CD4-positive, alpha-beta T cell treated with Interleukin-15 for 4 hours (primary cell): ENCODE measurements around the gene SQOR.
"Not testable (repeated sequence)": the region's sequence is repeated elsewhere in the genome, so short reads cannot be mapped to it uniquely, and the experiment has no call there.

Source experiments
- DNase-seq: peaks from one replicate; pipeline ENCODE4 v3.0.0-alpha.2; 2020; ENCODE audit warnings: low spot score

SQOR gene

GRCh38 chr15:45631776-45632175 lies 3.1 kb upstream of the SQOR start:
- DNase-seq: no peak

- DNase-seq: peak; percentile 69
Measured at GRCh38 chr15:45635191-45635638, 386 bp downstream of the SQOR start.

GRCh38 chr15:45635763-45636292 lies 999 bp downstream of the SQOR start:
- no peak for DNase-seq

GRCh38 chr15:45637141-45637540 lies 2.3 kb downstream of the SQOR start:
- DNase-seq: no peak

- DNase-seq: peak; percentile 73
Measured at GRCh38 chr15:45637552-45638033, 2.8 kb downstream of the SQOR start.

GRCh38 chr15:45640616-45641015 lies 5.8 kb downstream of the SQOR start:
- DNase-seq: no peak

- no peak for DNase-seq
Measured at GRCh38 chr15:45641374-45641781, 6.5 kb downstream of the SQOR start.

GRCh38 chr15:45641999-45642932 lies 7.4 kb downstream of the SQOR start:
- DNase-seq: no peak

GRCh38 chr15:45644437-45644836 lies 9.6 kb downstream of the SQOR start:
- no peak for DNase-seq

GRCh38 chr15:45645026-45645980 lies 10.5 kb downstream of the SQOR start:
- no peak for DNase-seq

- DNase-seq: no peak
Measured at GRCh38 chr15:45646220-45646619, 11.4 kb downstream of the SQOR start.

GRCh38 chr15:45647828-45648227 lies 13.0 kb downstream of the SQOR start:
- no peak for DNase-seq

GRCh38 chr15:45648521-45649200 lies 13.8 kb downstream of the SQOR start:
- DNase-seq: no peak

GRCh38 chr15:45650007-45650406 lies 15.2 kb downstream of the SQOR start:
- DNase-seq: not testable (repeated sequence)

GRCh38 chr15:45650889-45651525 lies 16.2 kb downstream of the SQOR start:
- no peak for DNase-seq

GRCh38 chr15:45653702-45654424 lies 19.0 kb downstream of the SQOR start:
- no peak for DNase-seq

- DNase-seq: no peak
Measured at GRCh38 chr15:45654749-45655148, 19.9 kb downstream of the SQOR start.

GRCh38 chr15:45657254-45657653 lies 22.4 kb downstream of the SQOR start:
- no peak for DNase-seq

- no peak for DNase-seq
Measured at GRCh38 chr15:45657764-45658545, 23.1 kb downstream of the SQOR start.
